ENCODE results near the gene TLCD2. TPM values are rescaled to one million over a fixed set of nuclear protein-coding genes. Genes with fewer than 3 reads are reported as not detected.
"Not testable (repeated sequence)": the region's sequence is repeated elsewhere in the genome, so short reads cannot be mapped to it uniquely, and the experiment has no call there.

Gene TLCD2
- polyA plus RNA-seq, 6 donors from 2014 or later = not detected

DNA sequence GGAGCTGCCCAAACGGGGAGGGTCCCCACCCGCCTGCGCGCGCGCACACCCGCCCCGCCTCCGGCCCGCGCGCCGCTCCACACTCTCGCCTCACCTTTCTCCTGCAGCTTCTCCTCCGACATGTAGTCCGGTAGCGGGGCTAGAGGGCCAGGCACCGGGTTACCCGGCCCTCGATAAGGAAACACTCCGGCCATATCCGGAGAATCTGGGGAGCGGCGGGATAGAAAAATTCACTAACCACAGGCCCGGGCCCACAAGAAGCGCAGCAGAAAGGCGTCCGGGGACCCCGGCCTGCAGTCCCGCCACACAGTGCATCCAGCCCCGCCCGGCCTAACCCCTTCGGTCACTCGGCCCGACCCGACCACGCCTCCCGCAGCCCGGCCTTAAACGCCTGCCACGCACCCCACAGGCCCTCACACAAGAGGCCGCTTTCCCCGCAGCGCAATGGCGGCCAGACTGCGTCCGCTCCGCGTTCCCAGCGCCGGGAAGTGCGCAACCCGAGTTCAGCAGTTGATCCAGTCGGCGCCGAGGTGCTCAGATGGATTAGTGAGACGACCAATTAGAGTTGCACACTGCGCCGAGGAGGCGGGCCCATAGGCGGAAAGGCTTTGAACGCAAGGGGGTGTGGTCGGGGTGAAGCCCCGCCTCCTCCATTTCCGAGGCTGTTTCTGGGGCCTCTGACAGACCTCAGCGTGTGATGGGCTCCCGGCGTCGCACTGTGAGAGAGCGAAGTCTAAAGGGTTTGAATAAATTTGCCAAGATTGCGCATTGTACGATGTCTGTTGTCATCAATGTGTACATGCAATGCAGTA, 25.6 kb downstream of the TLCD2 start, which contains the start of gene PRPF8:
TSS of gene PRPF8 (minus strand) at position 490 of the 812 bp plus-strand sequence. CDS start at position 194, 296 bp downstream.
- peak within 1 kb of the TSS; percentile 91 to 100 (median 98) for H3K4me3 Mint-ChIP-seq
- no peaks in the 10 kb centered on the region for H3K9me3 Mint-ChIP-seq
- H3K4me1 Mint-ChIP-seq = peaks cover 35 to 48% (median 38%) of the 10 kb centered on the region in 3 donors
- ATAC-seq (ENCODE audit: low read depth in 2 of 2) = peak; percentile 96 to 98
- peak within 1 kb of the TSS; percentile 97 to 100 (median 99) for H3K27ac Mint-ChIP-seq
- DNase-seq = peak; percentile 98
- H3K36me3 Mint-ChIP-seq = peaks cover 19 to 31% of the 10 kb centered on the region in 2 donors
- peaks cover 0 to 4% (median 0%) of the 10 kb centered on the region in 3 donors for H3K27me3 Mint-ChIP-seq

DNA sequence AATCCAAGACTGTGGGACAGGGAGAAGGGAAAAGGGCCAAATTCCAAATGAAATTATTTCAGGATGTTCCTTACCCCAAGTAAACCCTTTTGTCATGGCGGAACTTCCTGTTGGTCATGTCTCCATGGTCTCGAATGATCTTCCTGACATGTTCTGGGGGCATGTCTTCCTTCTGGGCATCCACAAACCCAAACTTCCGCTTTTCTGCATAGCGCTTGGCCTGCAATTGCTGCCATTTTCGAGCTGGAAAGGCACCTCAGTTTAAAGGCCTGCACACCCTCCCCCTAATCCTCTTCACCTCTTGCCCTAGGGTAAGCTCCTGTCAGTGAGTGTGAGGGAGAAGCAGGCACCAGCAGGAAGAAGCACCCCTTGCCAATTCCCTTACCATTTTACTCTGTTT, 26.7 kb downstream of the TLCD2 start:
- peaks cover 0 to 4% (median 0%) of the 10 kb centered on the region in 3 donors for H3K27me3 Mint-ChIP-seq
- H3K4me1 Mint-ChIP-seq = peaks cover 35 to 48% (median 38%) of the 10 kb centered on the region in 3 donors
- H3K27ac Mint-ChIP-seq = peak overlapping the region in 5 of 6 donors; percentile 97 to 100 (median 99)
- ATAC-seq (ENCODE audit: low read depth in 2 of 2) (no peak), DNase-seq (no peak)
- peak overlapping the region; percentile 91 to 100 (median 98) for H3K4me3 Mint-ChIP-seq
- no peaks in the 10 kb centered on the region for H3K9me3 Mint-ChIP-seq
- peaks cover 23 to 32% of the 10 kb centered on the region in 2 donors for H3K36me3 Mint-ChIP-seq

DNA sequence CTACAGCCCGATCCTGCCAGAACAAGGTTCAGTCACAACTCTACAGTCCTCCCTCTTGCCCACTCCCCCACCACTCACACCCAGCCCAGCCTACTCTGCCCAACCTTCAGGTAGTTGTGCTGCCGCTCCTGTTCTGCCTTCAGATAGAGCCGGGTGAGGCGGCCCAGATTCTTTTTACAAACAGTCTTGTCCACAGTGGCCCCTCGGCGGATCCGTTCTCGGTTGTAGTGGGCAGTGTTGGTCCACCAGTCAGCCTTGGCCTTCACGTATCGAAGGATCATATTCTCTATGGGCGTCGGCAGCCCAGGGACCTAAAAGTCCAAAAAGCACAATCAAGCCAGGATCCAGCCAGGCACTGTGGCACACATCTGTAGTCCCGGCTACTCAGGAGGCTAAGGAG, 33.8 kb downstream of the TLCD2 start:
- no peak for DNase-seq
- H3K36me3 Mint-ChIP-seq = peaks cover 30 to 38% of the 10 kb centered on the region in 2 donors
- H3K27ac Mint-ChIP-seq = peak overlapping the region in 3 of 6 donors; percentile 47 to 72 (median 62)
- H3K9me3 Mint-ChIP-seq = no peaks in the 10 kb centered on the region
- no peaks in the 10 kb centered on the region for H3K27me3 Mint-ChIP-seq
- H3K4me3 Mint-ChIP-seq = peak overlapping the region in 2 of 8 donors; percentile 6 to 63
- no peak for ATAC-seq (ENCODE audit: low read depth in 2 of 2)
- H3K4me1 Mint-ChIP-seq = peaks cover 5 to 14% (median 12%) of the 10 kb centered on the region in 3 donors

DNA sequence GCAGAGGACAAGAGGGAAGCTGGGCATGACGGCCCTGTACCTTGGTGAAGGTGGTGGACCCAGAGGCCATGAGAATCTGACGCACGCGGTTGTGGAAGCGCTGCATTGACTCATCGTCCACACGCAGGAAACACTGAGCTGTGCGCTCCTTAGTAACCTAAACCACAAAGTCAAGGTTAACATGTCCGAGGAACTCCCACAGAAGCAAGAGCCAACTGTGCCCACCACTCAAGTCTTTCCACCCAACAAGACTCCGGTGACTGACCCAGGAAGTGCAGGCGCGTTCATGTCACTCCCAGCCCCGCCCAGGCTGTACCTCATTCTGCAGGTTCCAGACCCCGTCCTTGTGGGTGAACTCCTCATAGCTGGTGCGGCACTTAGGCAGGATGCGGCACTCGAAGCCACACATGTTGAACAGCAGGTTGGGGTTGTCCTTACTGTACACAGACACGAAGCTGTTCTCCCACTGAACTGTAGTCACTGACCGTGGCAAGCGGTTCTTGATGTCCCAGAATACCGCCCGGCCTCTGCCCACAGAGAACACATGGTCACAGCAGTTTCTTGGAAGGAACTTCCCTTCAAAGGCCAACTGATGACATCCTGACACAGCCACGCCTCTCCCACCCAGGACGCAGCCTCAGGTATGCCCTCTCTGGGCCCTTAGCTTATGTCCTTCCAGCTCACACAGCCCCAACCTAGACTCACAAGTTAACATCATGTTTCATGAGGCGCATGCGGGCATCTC, 37.0 kb downstream of the TLCD2 start:
- Mint-ChIP-seq H3K4me3 (no peak overlapping the region), H3K27ac (peak overlapping the region in 2 of 6 donors; percentile 12 to 68), H3K9me3 (no peaks in the 10 kb centered on the region), H3K36me3 (peaks cover 31 to 57% of the 10 kb centered on the region in 2 donors), H3K27me3 (no peaks in the 10 kb centered on the region), H3K4me1 (peaks cover 10 to 25% (median 14%) of the 10 kb centered on the region in 3 donors)
- DNase-seq (no peak), ATAC-seq (ENCODE audit: low read depth in 2 of 2) (no peak)

DNA sequence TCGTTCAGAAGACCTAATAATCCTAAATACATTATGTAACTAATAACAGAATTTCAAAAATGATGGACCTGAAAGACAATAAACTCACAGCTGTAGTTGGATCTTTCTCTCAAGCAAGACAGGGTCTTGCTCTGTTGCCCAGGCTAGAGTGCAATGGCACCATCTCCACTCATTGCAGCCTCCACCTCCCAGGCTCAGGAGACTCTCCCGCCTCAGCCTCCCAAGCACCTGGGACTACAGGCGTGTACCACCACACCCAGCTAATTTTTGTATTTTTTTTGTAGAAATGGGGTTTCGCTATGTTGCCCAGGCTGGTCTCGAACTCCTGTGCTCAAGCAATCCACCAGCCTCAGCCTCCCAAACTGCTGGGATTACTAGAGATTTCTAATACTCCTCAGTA, 46.2 kb downstream of the TLCD2 start:
- not testable (repeated sequence) for H3K4me1 Mint-ChIP-seq; DNase-seq; H3K27ac Mint-ChIP-seq; H3K27me3 Mint-ChIP-seq; H3K9me3 Mint-ChIP-seq; H3K4me3 Mint-ChIP-seq; ATAC-seq (ENCODE audit: low read depth in 2 of 2)
- H3K36me3 Mint-ChIP-seq = peaks cover 21 to 33% of the 10 kb centered on the region in 2 donors

DNA sequence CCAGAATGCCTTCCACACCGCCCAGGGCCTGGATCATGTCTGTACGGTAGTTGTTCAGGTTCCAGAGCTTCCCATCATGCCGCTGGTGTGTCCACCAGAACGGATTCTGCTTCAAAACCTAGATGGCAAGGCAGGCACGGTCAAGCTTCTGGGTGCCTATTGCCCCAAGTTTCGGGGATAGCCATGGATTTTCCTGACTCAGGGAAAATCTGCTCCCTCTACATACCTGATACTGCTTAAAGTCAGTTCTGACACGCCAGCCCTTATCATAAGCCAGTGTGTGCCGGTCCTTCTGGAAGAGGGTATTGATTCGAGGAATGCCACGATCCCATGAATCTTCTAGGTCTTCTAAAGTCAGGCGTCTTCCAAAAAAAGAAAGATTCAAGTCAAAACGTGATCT, 49.1 kb downstream of the TLCD2 start:
- no peaks in the 10 kb centered on the region for H3K9me3 Mint-ChIP-seq
- DNase-seq = no peak
- H3K36me3 Mint-ChIP-seq = peaks cover 38 to 46% of the 10 kb centered on the region in 2 donors
- no peaks in the 10 kb centered on the region for H3K27me3 Mint-ChIP-seq
- H3K27ac Mint-ChIP-seq = no peak overlapping the region
- ATAC-seq (ENCODE audit: low read depth in 2 of 2) = no peak
- peaks cover 7 to 10% (median 9%) of the 10 kb centered on the region in 3 donors for H3K4me1 Mint-ChIP-seq
- no peak overlapping the region for H3K4me3 Mint-ChIP-seq

DNA sequence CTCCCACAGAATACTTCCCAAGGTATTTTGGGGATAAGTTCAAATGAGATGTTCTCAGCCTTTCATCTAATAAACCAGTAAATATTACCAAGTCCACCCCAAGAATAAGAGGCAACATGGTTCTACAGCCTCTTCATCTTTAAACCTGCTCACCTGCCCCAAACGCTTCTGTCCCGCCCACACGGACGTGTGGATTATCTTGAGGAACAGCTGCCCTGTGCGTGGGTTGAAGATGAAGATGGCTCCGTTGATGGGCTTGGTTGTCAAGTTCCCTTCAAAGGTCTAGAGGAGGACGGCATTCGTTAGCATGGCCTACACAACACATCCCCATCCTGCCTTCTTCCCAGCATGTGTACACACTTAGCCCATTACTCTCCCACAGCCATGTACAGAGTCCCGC, 52.1 kb downstream of the TLCD2 start:
- Mint-ChIP-seq H3K4me1 (peaks cover 7 to 10% (median 9%) of the 10 kb centered on the region in 3 donors), H3K27ac (peak overlapping the region in 1 of 6 donors; percentile 81), H3K4me3 (peak overlapping the region in 1 of 8 donors; percentile 30), H3K9me3 (no peaks in the 10 kb centered on the region), H3K27me3 (no peaks in the 10 kb centered on the region), H3K36me3 (peaks cover 42 to 58% of the 10 kb centered on the region in 2 donors)
- DNase-seq = no peak
- ATAC-seq (ENCODE audit: low read depth in 2 of 2) = no peak

DNA sequence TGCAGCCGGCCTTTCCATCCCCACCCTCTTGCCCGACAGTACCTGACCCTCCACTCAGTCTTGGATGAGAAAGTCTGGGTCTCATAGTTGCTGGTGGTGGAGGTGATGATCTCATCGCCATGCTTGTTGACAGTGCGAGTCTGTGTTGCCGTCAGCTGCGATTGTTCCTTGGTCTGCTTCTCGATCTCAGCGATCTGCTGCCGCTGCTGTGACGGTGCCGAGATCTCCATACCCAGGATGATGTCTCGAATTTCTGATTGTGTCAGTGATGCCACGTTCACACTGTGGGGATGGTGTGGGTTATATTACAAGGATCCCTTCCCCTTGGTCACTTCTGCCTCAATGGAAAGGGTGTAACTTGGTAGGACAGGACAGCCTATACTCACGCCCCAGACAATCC, 56.4 kb downstream of the TLCD2 start:
- no peak overlapping the region for H3K27ac Mint-ChIP-seq
- H3K4me1 Mint-ChIP-seq = peaks cover 3 to 10% (median 5%) of the 10 kb centered on the region in 3 donors

DNA sequence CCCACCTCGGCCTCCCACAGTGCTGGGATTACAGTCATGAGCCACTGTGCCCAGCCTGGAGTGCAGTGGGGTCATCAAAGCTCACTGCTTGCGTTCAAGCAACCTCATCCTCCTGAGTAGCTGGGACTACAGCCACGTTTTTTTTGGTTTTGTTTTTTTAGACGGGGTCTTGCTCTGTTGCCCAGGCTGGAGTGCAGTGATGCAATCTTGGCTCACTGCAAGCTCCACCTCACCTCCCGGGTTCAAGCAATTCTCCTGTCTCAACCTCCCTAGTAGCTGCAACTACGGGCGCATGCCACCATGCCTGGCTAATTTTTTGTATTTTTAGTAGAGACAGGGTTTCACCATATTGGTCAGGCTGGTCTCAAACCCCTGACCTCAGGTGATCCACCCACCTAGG, 57.4 kb downstream of the TLCD2 start:
- ATAC-seq (ENCODE audit: low read depth in 2 of 2); DNase-seq; H3K9me3 Mint-ChIP-seq; H3K27me3 Mint-ChIP-seq; H3K27ac Mint-ChIP-seq: not testable (repeated sequence)
- Mint-ChIP-seq H3K4me3 (peak overlapping the region in 1 of 8 donors; percentile 12), H3K36me3 (peaks cover 18 to 32% of the 10 kb centered on the region in 2 donors), H3K4me1 (peaks cover 4 to 18% (median 5%) of the 10 kb centered on the region in 3 donors)

More for the DNA sequence above, 56.4 kb downstream of the TLCD2 start:
- ATAC-seq (ENCODE audit: low read depth in 2 of 2) (no peak), DNase-seq (no peak)
- Mint-ChIP-seq H3K9me3 (no peaks in the 10 kb centered on the region), H3K27me3 (no peaks in the 10 kb centered on the region), H3K4me3 (no peak overlapping the region), H3K36me3 (peaks cover 22 to 37% of the 10 kb centered on the region in 2 donors)

Other genes with a start within 250 kb of the TLCD2 start
- 10 to 100 TPM; 12.0 to 32.5 (median 21.4) TPM for gene MYO1C, start 217.7 kb downstream of the TLCD2 start, polyA plus RNA-seq (ENCODE audit: low read depth in 6 of 6)
- 100 to 1,000 TPM in 1 of 6 donors, 10 to 100 TPM in 5; 57.0 to 102 (median 61.1) TPM for gene INPP5K, start 193.8 kb downstream of the TLCD2 start, polyA plus RNA-seq (ENCODE audit: low read depth in 6 of 6)
- 10 to 100 TPM; 25.2 to 44.0 (median 35.2) TPM for gene PITPNA, start 147.6 kb downstream of the TLCD2 start, polyA plus RNA-seq (ENCODE audit: low read depth in 6 of 6)
- gene SLC43A2, start 81.5 kb downstream of the TLCD2 start, polyA plus RNA-seq (ENCODE audit: low read depth in 6 of 6) = 10 to 100 TPM; 18.4 to 36.4 (median 29.1) TPM
- under 1 TPM in 2 of 6 donors, not detected in 4; 0.13 to 0.32 TPM for gene SCARF1, start 64.6 kb downstream of the TLCD2 start, polyA plus RNA-seq (ENCODE audit: low read depth in 6 of 6)
- gene RILP, start 60.5 kb downstream of the TLCD2 start, polyA plus RNA-seq (ENCODE audit: low read depth in 6 of 6) = 1 to 10 TPM in 4 of 6 donors, under 1 TPM in 1, not detected in 1; 0.97 to 1.9 (median 1.3) TPM
- 100 to 1,000 TPM in 5 of 6 donors, 10 to 100 TPM in 1; 54.2 to 184 (median 139) TPM for gene PRPF8, start 25.5 kb downstream of the TLCD2 start, polyA plus RNA-seq (ENCODE audit: low read depth in 6 of 6)
- 10 to 100 TPM in 3 of 6 donors, 1 to 10 TPM in 3; 2.1 to 19.1 (median 9.9) TPM for gene WDR81, start 14.3 kb upstream of the TLCD2 start, polyA plus RNA-seq (ENCODE audit: low read depth in 6 of 6)
- under 1 TPM in 3 of 6 donors, not detected in 3; 0.25 to 0.59 (median 0.40) TPM for gene SERPINF2, start 32.5 kb upstream of the TLCD2 start, polyA plus RNA-seq (ENCODE audit: low read depth in 6 of 6)
- gene SERPINF1, start 51.7 kb upstream of the TLCD2 start, polyA plus RNA-seq (ENCODE audit: low read depth in 6 of 6) = 10 to 100 TPM in 1 of 6 donors, 1 to 10 TPM in 5; 1.3 to 15.3 (median 5.4) TPM
- gene SMYD4, start 119.5 kb upstream of the TLCD2 start, polyA plus RNA-seq (ENCODE audit: low read depth in 6 of 6) = 10 to 100 TPM in 2 of 6 donors, 1 to 10 TPM in 4; 4.0 to 15.8 (median 7.7) TPM
- 10 to 100 TPM; 45.1 to 56.0 (median 50.5) TPM for gene RPA1, start 119.6 kb upstream of the TLCD2 start, polyA plus RNA-seq (ENCODE audit: low read depth in 6 of 6)

Data from naive B cell (primary cell).